Pancreas (tissue), 10 donors: ENCODE data around the gene ZNF350. TPM values are rescaled to one million over a fixed set of nuclear protein-coding genes. Genes with fewer than 3 reads are reported as not detected.
"Not testable (repeated sequence)": the region's sequence is repeated elsewhere in the genome, so short reads cannot be mapped to it uniquely, and the experiment has no call there.

Source experiments
- ATAC-seq, 4 donors: fragments of 200-7000 bp; cut with Tn5 transposase; one replicate each; pipeline versions ENCODE4 v1.8.0 to v1.9.1; 2020; ENCODE audit warnings: mild to moderate bottlenecking in 4 of 4, moderate library complexity in 4 of 4
- DNase-seq, 6 donors: peaks; one replicate each; pipeline ENCODE4 v3.0.0-alpha.2; 2020
- FAIRE-seq: peaks from 2 replicates; lab custom pipeline; 2012; peaks lifted over from hg19 to GRCh38; lab: Jason Lieb, UNC
- H3K27ac ChIP-seq, 4 donors: fragments of 200-600 bp; sonication (generic); 1 replicate in 3 of 4; 2 replicates in 1 of 4; pipeline versions ENCODE4 v1.5.0 to v1.8.0; 2020
- H3K27me3 ChIP-seq, 4 donors: fragments of 200-600 bp; one replicate each; pipeline ENCODE4 v1.8.0; 2021
- H3K36me3 ChIP-seq, 3 donors: fragments of 200-600 bp; sonication (generic) in 1 of 3; one replicate each; pipeline versions ENCODE4 v1.5.0 to v1.8.0; 2020 to 2021
- H3K4me1 ChIP-seq, 3 donors: fragments of 200-600 bp; one replicate each; pipeline ENCODE4 v1.8.0; 2021
- H3K4me3 ChIP-seq, 4 donors: fragments of 200-600 bp; sonication (generic) in 2 of 4; one replicate each; pipeline versions ENCODE4 v1.5.0 to v1.8.0; 2020 to 2021
- H3K9me3 ChIP-seq, 4 donors: fragments of 200-600 bp; one replicate each; pipeline ENCODE4 v1.8.0; 2021
- WGBS, 2 donors: extraction: QIAGEN DNeasy Blood & Tissue Kit; methylation state at CpG; one replicate each; pipeline ENCODE4 v1.1.7; 2013; 5-methylcytosine and 5-hydroxymethylcytosine counted together
- intact Hi-C, 3 donors: fragments of 100-400 bp; cut with DNase I; formaldehyde crosslinking; loops; one replicate each; pipeline versions ENCODE4 v1.11.1 to v1.14.2; 2022
- polyA plus RNA-seq, 2 donors: library from polyadenylated mRNA; stranded (reverse); fragments of 200-250 nt; gene quantifications; one replicate each; pipeline ENCODE4 v1.2.3, GENCODE V29; 2013
- total RNA-seq, 6 donors: library from RNA; stranded (reverse); fragmentation: NEBNext Ultra II Directional in 4 of 6; extraction: Animal tissue kit (Norgen Biotek cat#: 25700) in 4 of 6; gene quantifications; one replicate each; pipeline versions ENCODE4 v1.2.1 to v1.2.4, GENCODE V29; 2021 to 2023
- TF ChIP-seq, protein P1 (sequence below), 4 donors: fragments of 200-600 bp; sonication (generic) in 3 of 4; IDR thresholded peaks; one replicate each; pipeline versions ENCODE4 v1.5.0 to v1.8.0; 2021; ENCODE audit warnings: antibody characterized with exemption in 4 of 4
- donor health status: healthy with polysubstance abuse.
- donor health status: DM: no; HTN: no; CAD: no; lungs with moderate emphysema.
- donor health status: DM: no; HTN: no; CAD: no.
- donor health status: control.
- donor health status: control.
- donor health status: Bipolar disorder and iron deficiency.
- donor health status: DM: yes; HTN: yes; CAD: no.
- donor health status: DM: no; HTN: no; CAD: no.
- donor health status: DM: no; HTN: no; CAD: no.
- donor health status: DM: yes; HTN: yes; CAD: no.

ZNF350 gene
- total and polyA plus RNA-seq, 8 donors: 3.7 to 8.1 (median 4.7) TPM

DNA sequence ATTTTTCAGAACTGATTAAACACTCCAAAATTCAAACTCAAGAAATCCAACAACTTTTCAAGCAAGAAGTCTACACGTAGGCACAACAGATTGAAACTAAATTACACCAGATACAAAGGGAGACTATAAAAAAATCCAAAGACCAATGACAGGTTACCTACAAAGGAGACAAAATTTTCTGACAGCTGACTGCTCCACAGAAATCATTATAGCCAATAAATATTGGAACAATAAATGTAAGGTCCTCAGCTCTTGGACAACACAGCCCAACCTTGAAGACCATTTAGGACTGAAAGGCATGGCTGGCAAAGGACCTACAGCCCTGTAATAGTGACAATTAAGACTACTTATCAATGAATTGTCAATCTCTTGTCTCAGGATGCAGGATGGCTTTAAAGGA is 15.9 kb downstream of the ZNF350 start:
- no peaks in the 10 kb centered on the region for H3K4me1 ChIP-seq
- no peaks in the 10 kb centered on the region for H3K27me3 ChIP-seq
- TF ChIP-seq, protein P1, sequence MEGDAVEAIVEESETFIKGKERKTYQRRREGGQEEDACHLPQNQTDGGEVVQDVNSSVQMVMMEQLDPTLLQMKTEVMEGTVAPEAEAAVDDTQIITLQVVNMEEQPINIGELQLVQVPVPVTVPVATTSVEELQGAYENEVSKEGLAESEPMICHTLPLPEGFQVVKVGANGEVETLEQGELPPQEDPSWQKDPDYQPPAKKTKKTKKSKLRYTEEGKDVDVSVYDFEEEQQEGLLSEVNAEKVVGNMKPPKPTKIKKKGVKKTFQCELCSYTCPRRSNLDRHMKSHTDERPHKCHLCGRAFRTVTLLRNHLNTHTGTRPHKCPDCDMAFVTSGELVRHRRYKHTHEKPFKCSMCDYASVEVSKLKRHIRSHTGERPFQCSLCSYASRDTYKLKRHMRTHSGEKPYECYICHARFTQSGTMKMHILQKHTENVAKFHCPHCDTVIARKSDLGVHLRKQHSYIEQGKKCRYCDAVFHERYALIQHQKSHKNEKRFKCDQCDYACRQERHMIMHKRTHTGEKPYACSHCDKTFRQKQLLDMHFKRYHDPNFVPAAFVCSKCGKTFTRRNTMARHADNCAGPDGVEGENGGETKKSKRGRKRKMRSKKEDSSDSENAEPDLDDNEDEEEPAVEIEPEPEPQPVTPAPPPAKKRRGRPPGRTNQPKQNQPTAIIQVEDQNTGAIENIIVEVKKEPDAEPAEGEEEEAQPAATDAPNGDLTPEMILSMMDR (IDR thresholded peaks at IDR 0.05): no peak
- H3K27ac ChIP-seq: no peak overlapping the region
- ATAC-seq (no peak), FAIRE-seq (no peak), DNase-seq (no peak)
- intact Hi-C loops: no loop called here
- H3K36me3 ChIP-seq: peaks cover 24 to 85% (median 43%) of the 10 kb centered on the region in 3 donors
- WGBS, 2 donors: 96% methylated on average over 1 of the region's 1 CpG
- H3K9me3 ChIP-seq: peaks cover 0 to 33% (median 8%) of the 10 kb centered on the region in 4 donors
- no peak overlapping the region for H3K4me3 ChIP-seq

DNA sequence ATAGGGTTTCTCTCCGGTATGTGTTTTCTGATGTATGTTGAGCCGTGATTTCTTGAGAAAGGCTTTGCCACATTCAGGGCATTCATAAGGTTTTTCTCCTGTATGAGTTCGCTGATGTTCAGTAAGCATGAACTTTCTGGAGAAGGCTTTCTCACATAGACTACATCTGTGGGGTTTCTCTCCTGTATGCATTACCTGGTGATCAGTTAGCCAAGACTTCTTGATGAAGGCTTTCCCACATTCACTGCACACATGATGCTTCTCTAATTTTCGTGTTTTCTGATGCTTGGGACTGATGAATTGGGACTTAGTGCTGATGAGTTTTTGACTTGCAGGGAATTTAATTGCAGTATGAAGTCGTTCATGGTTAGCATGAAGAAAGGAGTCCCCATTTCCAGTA is 21.1 kb downstream of the ZNF350 start:
- no peaks in the 10 kb centered on the region for H3K4me1 ChIP-seq
- H3K4me3 ChIP-seq: no peak overlapping the region
- H3K27me3 ChIP-seq: no peaks in the 10 kb centered on the region
- no peak for FAIRE-seq
- WGBS, 2 donors: 97 to 99% methylated on average over 5 of the region's 5 CpGs
- peaks cover 0 to 17% (median 7%) of the 10 kb centered on the region in 4 donors for H3K9me3 ChIP-seq
- intact Hi-C loops: no loop called here
- TF ChIP-seq, protein P1 (IDR thresholded peaks at IDR 0.05): no peak
- no peak overlapping the region for H3K27ac ChIP-seq
- H3K36me3 ChIP-seq: peaks cover 23 to 62% (median 41%) of the 10 kb centered on the region in 3 donors
- no peak for DNase-seq
- no peak for ATAC-seq

DNA sequence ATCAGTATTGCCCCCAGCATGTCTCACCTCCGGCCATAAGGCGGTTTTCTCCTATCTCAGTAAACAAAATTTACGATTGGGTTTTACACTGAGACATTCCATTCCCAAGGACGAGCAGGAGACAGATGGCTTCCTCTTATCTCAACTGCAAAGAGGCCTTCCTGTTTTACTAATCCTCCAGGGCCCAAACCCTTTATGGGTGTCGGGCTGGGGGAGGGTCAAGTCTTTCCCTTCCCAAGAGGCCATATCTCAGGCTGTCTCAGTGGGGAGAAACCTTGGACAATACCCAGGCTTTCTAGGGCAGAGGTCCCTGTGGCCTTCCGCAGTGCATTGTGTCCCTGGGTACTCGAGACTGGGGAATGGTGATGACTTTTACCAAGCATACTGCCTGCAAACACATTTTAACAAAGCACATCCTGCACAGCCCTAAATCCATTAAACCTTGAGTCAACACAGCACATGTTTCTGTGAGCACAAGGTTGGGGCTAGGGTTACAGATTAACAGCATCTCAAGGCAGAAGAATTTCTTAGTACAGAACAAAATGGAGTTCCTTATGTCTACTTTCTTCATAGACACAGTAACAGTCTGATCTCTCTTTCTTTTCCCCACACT is 25.9 kb downstream of the ZNF350 start:
- ATAC-seq, intact Hi-C loops, H3K27me3 ChIP-seq, H3K27ac ChIP-seq, FAIRE-seq, H3K4me3 ChIP-seq, DNase-seq, H3K9me3 ChIP-seq, H3K4me1 ChIP-seq: not testable (repeated sequence)
- 19 to 20% methylated on average over 7 of the region's 7 CpGs for WGBS, 2 donors
- peaks cover 6 to 14% (median 12%) of the 10 kb centered on the region in 3 donors for H3K36me3 ChIP-seq

DNA sequence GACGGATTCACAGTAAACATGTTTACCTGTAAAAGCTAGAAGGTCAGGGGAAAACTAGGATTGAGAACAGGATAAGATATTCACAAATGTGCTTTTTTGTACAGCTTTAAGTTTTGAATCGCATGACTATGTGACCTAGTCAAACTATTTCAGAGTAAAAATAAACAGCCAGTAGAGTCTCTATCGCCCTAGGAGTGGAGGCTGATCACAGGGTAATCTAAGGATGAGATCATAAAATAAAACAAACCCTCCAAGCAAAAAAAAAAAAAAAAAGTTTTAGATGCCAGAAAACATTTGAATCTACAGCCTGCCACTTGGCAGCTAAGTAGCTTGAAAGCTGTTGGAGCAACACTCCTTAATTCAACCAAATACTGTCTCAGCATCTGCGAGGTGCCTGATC is 26.8 kb downstream of the ZNF350 start:
- peaks cover 0 to 3% (median under 1%) of the 10 kb centered on the region in 4 donors for H3K9me3 ChIP-seq
- TF ChIP-seq, protein P1 (IDR thresholded peaks at IDR 0.05): no peak
- WGBS, 2 donors: 83 to 85% methylated on average over 4 of the region's 4 CpGs
- no peaks in the 10 kb centered on the region for H3K4me1 ChIP-seq
- DNase-seq: no peak
- no peaks in the 10 kb centered on the region for H3K27me3 ChIP-seq
- ATAC-seq: no peak
- no peak overlapping the region for H3K27ac ChIP-seq
- peaks cover 0 to 5% (median 2%) of the 10 kb centered on the region in 3 donors for H3K36me3 ChIP-seq
- intact Hi-C loops: no loop called here
- FAIRE-seq: no peak
- no peak overlapping the region for H3K4me3 ChIP-seq

DNA sequence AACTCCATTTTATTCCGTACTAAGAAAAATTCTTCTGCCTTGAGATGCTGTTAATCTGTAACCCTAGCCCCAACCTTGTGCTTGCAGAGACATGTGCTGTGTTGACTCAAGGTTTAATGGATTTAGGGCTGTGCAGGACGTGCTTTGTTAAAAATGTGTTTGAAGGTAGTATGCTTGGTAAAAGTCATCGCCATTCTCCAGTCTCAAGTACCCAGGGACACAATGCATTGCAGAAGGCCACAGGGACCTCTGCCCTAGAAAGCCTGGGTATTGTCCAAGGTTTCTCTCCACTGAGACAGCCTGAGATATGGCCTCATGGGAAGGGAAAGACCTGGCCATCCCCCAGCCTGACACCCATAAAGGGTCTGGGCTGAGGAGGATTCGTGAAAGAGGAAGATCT is 28.8 kb downstream of the ZNF350 start:
- FAIRE-seq, DNase-seq, H3K36me3 ChIP-seq, H3K9me3 ChIP-seq, H3K4me3 ChIP-seq, H3K4me1 ChIP-seq, ATAC-seq, H3K27me3 ChIP-seq, intact Hi-C loops, H3K27ac ChIP-seq: not testable (repeated sequence)
- 23 to 32% methylated on average over 4 of the region's 4 CpGs for WGBS, 2 donors

DNA sequence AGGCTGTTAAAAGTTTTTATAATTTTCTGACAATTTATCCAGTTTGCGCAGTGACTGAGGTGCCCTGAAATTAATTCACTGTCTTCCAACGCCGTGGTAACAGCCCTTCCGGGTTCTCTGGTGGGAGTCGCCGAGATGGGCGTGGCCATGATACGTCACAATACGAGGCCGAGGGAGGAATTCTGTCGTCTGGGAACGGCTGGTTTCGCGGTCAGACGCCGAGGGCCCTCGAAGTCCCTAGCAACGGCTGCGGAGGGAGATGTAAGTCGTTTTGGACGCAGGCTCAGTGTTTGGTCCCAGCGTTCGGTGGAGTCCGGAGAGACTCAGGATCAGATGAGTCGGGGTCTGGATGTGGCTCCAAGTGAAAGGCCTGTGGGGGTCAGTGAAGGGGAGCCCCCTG is 37.7 kb downstream of the ZNF350 start:
- FAIRE-seq: no peak
- Histone ChIP-seq H3K9me3 (peaks cover 0 to 10% (median 7%) of the 10 kb centered on the region in 4 donors), H3K4me3 (no peak overlapping the region), H3K27me3 (no peaks in the 10 kb centered on the region), H3K36me3 (peaks cover 8 to 15% (median 14%) of the 10 kb centered on the region in 3 donors), H3K4me1 (no peaks in the 10 kb centered on the region), H3K27ac (no peak overlapping the region)
- 14% methylated on average over 25 of the region's 25 CpGs for WGBS, 2 donors
- TF ChIP-seq, protein P1 (IDR thresholded peaks at IDR 0.05): no peak
- ATAC-seq: no peak
- intact Hi-C loops: no loop called here
- DNase-seq: peak in 1 of 6 donors; percentile 30
